Body of pancreas (tissue), 4 donors: ENCODE measurements around the gene RBM26.

Source experiments
- CTCF ChIP-seq, 7 experiments: fragments of 450-650 bp in 4 of 7; fragments of 200-600 bp in 3 of 7; sonication (generic) in 3 of 7; IDR thresholded peaks; one replicate each; pipeline ENCODE4 v1.5.1; 2016 to 2019; ENCODE audit warnings: antibody characterized with exemption in 7 of 7
- POLR2A ChIP-seq, 3 donors: fragments of 450-650 bp; IDR thresholded peaks; one replicate each; pipeline ENCODE4 v1.6.1; 2016; ENCODE audit warnings: antibody characterized with exemption in 3 of 3, mild to moderate bottlenecking in 2 of 3

DNA sequence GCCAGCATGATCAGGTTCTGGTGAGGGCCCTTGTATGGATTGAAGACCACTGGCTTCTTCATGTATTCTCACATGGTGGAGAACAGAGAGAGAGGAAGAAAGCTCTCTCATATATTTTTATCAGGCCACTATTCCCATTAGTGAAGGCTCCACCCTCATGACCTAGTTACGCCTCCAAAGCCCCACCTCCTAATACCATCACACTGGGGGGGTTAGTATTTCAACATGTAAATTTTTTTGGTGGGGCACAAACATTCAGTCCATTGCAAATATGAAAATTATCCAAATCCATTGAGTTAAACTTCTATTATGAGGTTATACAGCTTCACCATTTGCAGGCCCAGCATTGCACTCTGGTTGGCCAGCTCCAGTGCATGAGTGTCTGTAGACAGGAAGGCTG lies 33.2 kb upstream of the RBM26 start:
- no peak for TF ChIP-seq POLR2A (IDR thresholded peaks at IDR 0.05)
- TF ChIP-seq CTCF (IDR thresholded peaks at IDR 0.05) = no peak
